ENCODE data around the gene MOSPD3.
"Not testable (repeated sequence)": the region's sequence is repeated elsewhere in the genome, so short reads cannot be mapped to it uniquely, and the experiment has no call there.

Gene MOSPD3

DNA sequence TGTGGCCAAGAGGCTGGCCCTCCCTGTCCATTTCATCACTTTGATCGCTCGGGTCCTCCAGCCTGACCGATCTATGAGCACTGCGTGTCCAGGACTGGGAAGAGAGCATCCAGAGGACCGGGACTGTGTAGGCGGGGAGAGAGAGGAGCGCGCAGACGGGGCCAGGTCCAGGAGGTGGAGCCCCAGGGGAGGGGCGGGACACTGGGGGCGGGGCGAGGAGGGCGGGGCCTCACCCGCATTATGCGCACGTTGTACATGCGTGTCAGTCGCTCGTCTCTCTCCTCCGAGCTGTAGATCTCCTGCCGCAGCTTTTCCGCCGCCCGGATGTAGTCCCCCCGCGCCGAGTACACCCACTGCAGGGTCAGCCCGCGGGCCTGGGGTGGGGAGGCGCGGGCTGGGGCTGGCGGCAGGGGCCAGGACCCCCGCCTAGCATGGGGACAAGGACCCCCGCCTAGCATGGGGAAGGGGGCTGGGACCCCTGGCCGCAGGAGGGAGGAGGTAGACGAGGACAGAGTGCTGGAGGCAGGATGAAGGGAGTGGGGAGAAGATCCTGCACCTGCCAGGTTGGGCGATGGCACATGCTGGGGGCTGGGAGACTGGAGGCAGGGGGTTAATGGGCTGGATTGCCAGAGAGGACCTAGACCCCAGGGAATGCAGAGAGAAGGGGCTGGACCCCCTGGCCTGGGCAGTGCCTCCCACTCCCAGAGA is 14.3 kb downstream of the MOSPD3 start:
- peak; percentile 81 for DNase-seq

DNA sequence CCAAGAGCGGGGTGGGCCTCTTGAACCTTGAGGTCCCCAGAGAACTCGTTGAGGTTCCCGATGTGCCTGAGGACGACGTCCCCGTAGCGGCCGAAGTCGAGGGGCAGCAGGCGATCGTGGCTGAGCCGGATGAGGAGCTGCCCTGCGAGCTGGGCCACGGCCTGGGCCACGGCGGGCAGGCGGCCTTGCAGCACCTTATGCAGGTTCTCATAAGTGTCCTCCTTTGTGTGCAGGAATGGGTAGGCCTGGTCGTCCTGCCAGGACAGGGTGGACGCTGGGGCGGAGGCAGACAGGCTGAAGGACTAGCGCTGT is 14.9 kb downstream of the MOSPD3 start:
- no peak for DNase-seq

DNA sequence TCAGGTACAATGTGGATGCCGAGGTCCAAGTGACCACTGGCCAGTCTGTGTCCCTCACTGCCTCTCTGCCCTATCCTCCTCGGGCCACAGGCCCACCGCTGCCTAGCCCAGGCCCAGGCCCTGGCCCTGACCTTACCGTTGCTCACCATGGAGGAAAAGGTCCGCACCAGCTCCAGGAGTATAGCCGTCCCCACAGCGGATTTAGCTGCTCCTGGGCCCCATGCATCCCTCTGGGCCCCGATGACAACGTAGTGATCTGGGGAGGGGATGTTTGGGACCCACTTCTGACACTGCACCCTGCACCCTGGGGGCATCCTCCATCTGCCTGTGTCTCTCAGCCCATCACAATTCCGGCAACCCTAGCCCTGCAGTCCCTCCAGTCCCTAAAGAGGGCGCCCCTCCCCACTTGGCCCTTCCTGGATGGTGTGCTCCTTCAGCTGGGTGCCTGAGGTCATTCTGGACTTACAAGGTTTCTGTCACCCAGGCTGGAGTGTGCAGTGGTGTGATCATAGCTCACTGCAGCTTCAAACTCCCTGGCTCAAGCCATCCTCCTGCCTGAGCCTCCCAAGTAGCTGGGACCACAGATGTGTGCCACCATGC is 16.9 kb downstream of the MOSPD3 start:
- no peak for DNase-seq

DNA sequence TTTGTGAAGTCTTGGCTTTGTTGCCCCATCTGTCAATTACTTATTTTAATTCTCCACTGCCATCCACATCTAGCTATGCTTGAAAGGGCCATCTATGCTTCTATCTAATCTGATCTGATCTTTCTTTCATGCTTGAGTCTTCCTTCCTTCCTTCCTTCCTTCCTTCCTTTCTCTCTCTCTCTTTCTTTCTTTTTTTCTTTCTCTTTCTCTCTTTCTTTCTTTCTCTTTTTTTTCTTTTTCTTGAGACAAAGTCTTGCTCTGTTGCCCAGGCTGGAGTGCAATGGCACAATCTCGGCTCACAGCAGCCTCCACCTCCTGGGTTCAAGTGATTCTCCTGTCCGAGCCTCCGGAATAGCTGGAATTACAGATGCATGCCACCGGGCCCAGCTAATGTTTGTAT is 17.7 kb downstream of the MOSPD3 start:
- DNase-seq, result no peak

DNA sequence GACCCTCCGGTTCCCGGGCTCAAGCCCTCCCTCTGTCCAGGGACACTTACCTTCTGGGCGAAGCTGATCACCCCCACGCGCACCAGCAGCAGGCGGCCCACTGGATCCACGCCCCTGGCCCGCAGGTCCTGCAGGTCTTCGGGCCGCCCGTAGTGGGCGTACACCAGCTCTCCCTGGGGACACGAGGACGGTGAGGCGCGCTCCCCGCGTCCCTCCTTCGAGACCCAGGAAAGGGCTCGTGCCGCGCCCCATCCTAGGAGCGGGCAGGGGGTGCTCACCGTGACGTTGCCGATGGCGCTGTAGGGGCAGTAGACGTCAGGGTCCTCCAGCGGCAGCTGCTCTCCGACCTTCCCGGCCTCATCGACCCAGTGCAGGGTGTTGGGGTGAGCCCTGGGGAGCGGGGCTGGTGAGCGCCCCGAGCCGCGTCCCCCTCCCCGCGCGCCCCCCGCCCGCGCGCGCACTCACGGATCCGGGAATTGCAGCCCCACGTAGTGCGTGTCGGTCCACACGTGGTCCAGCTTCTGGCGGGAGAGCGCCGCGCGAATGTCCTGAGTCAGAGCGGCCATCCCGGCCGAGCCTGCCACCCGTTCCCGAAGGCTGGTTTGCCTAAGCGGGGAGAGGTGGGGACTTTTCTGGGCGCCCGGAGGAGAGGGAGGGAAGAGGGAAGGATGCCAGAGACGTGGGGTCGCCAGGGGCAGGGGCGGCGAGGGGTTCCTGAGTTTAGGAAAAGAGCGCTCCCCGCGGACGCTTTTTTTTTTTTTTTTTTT is 20.8 kb downstream of the MOSPD3 start:
- DNase-seq, result peak; percentile 18

DNA sequence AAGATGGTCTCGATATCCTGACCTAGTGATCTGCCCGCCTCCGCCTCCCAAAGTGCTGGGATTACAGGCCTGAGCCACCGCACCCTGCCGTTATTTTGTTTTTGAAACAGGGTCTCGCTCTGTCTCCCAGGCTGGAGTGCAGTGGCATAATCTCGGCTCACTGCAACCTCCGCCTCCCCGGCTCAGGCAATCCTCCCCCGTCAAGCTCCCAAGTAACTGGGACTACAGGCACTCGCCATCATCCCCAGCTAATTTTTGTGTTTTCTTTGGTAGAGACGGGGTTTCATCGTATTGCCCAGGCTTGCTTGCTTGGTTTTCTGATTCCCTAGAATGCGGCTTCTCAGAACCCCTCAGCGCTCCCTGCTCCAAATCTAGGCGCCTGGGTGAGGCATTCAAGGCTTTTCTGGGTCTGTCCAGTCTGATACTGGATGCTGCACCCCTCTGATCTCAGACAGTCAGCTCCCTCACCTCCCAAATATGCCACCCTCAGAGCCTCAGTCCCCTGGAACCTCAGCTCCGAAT is 27.7 kb downstream of the MOSPD3 start:
- no peak for DNase-seq

DNA sequence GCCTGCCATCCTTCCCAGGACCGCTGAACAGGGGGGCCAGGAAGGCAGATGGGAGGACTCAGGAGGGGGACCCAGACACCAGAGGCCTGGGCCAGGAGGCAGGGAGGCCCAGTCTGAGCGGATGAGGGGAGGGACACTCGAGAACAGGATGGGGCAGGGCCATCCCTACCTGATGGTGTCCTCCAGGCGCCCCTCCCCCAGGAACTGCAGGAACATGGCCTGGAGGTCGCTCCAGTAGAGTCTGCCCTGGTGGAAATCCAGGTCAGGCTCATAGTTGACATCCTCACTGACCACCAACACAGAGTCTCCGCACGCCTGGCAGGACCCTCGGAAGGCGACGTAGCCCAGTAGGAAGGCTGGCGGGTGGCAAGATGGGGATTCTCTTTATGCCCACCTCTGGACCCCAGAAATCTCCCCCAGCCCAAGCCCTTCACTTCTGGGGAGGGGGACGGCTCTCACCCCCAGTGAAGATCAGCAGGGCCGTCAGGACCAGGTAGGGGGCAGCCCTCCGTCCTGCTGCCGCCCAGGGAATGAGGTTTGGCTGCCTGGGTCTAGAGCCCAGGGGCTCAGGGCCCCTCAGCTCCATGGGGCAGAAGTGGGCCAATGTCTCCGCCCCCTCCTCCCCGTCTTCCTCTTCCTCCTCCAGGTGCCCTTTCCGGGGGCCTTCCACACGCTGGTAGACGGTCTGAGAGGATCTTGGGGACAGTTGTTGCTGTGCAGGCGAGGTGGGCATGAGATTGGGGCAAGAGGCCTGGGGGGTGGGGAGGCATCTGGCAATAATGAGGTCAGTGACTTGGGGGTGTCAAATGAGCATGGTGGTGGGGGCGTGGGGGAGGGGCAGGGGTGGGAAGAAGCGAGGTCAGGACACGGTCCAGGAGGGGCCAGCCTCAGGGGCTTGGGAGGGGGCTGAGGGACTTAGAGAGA is 28.4 kb downstream of the MOSPD3 start:
- DNase-seq, result no peak

DNA sequence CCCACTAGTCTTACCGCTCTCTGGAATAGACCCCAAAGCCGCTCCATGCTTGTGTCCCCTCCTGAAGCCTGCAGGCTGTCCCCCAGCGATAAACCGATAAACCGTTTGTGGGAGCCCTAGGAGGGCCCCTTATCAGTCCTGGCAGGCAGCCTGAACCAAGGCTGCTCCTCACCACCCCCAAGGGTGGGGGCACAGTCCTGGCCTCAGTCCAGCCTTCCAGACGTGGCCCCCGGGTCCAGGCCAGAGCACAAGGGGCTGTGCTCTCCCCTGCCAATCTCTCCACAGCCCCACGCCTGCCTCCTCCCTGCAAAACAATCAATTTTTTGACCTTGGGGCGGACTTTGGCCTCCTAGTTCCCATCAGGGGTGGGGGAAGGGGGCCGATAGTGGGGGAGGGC is 29.1 kb downstream of the MOSPD3 start, which contains the start of gene TFR2:
Gene TFR2 (minus strand): TSS at position 90 of the 397 bp plus-strand sequence. CDS start 43 bp downstream, at position 47.
- no peak for DNase-seq

DNA sequence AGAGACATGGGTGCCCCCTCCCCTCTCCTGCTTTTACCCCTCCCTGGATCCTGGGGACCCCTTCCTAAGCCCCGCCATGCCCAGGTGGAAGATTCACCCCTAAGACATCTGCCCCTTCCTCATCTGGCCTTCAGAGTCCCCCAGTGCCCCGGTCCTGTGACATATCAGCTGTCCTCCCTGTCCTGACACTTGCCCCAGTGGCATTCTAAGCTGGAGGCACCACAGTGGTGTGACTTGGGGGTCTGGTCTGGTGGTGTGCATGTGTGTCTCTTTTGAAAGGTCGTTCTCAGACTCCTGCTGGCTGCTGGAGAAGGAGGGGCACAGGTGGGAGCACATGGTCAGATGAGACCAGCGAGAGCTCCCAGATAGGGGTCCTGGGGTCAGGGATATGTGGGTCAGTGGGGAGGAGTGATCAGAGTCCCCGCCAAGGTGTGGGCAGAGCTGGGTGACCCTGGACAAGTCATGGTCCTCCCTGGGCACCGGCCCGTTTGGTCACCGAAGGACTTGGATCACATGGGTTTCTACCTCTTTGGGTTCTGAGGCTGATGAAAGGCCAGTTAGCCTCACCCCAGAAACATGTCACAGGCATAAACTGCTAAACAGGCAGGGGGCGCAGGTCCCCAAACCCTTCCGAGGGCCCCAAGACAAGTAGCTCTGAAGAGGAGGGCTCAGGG is 29.7 kb downstream of the MOSPD3 start:
- DNase-seq, result no peak

DNA sequence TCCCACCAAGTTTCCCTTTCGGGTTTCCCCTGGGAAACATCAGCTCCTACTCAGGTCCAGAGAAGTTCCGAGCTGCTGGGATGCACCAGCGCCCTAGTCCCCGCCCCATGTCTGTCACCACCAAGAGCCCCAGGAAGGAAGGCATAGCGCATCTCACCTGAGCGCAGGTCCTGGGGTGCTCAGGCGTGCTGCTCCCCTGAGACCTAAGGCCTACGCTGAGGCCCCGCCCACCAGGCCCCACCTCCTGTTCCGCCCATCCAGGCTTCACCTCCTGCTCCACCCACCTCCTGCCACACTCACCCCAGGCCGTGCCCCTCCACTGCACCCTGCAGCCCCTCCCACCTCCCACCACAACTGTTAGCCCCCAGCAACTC is 30.2 kb downstream of the MOSPD3 start:
- no peak for DNase-seq

DNA sequence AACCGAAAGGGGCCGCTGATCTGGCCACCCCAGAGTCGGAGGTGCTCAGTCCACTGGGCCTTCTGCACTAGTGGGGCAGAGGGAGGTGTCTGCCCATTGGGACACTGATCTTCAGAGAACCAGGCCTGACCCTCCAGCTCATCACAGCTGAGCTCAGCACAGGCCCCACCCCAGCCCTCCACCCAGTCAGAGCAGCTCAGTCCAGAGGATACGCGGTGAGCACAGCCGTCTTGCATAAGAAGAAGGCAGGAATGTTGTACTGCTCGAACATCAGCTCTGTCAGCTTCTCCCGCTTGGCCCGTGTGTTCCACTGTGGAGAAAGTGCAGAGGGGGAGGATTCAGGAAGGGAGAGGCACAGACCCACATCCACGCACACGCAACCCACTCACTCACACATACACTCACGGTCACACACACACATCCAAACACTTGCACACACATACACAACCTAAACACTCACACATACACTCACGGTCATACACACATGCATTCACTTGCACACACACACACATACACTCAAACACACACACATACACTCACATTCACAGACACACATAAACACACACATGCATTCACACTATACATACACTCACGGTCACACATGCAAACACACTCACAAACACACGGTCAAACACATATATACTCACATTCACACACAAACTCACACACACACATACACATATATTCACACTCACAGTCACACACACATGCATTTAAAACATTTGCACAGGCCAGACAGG is 37.7 kb downstream of the MOSPD3 start:
- no peak for DNase-seq

DNA sequence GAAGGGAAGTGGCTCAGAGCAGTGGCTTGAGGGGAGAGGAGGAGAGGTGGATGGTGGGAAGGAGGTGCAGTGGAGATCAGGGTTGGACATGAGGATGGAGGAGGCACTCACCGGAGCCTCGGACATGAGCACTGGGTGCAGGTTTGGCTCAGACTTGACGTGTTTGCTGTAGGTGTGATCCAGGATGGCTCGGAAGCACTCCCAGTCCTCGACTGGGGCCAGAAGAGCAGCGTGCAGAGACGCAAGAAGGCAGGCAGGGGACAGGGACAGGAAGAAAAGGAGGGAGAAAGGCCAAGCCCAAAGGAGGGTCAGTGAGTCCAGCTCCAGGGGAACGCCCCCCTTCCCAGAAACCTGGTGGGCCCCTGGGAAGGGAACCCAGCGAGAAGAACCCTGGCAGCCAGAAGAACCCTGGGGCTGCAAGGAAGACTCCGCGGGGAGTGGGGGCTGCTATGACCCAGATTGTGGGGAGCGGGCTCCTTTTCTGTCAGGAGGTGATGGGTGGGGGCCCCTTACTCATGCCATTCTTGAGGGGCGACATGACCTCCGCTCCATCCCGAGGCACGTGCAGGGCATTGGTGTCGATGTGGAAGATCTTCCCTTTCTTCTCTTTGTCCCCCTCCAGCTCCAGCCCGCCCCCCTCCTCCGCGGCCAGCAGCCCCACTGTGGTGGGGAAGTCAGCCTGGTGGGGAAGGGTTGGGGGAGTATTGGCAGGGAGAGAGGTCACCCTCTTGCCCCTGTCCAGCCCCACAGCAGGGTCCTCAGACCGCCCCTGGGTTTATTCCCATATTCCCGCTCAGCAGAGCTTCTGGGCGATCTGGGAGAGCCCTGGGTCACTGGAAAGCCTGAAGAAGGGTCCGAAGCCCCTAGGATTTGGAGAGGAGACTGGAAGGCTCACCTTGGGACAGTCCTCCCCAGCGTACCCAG is 42.8 kb downstream of the MOSPD3 start:
- DNase-seq, result no peak

DNA sequence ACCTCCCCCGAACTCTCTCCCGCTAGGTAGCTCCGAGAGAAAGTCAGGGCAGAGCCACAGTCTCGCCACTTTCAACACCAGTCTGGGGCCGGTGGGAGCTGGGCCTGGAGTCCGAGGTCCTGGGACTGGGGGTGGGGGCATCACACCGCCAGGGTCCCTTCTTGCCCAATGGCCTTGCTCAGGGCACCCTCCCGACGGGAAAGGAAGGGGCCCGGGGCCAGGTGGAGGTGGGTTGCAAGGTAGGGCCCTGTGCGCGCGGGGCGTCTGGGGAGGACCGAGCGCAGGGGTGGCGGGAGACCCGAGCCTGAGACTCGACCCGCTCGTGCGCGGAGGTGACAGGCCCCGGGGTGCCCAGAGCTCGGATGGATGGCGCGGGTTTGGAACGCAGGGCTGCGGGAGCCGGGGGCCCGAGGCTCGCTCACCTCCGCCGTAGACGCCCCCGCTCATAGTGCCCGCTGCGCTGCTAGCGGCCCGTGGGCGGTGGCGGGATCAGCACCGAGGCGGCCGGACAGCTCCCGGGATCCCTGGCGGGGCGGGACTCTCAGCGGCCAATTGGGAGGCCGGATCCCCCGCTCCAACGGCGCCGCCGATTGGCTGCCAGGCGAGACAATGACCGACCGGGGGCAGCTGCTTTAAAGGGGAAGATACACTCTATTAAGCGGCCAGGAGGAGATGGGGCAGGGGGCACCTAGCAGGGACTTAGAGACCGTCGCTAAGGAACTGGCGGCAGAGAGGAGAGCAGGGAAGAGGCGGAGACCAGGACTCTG is 43.8 kb downstream of the MOSPD3 start, which contains the start of gene ACTL6B:
Gene ACTL6B (minus strand): TSS at position 541 of the 767 bp plus-strand sequence. CDS start 94 bp downstream, at position 447.
- peak; percentile 45 for DNase-seq

DNA sequence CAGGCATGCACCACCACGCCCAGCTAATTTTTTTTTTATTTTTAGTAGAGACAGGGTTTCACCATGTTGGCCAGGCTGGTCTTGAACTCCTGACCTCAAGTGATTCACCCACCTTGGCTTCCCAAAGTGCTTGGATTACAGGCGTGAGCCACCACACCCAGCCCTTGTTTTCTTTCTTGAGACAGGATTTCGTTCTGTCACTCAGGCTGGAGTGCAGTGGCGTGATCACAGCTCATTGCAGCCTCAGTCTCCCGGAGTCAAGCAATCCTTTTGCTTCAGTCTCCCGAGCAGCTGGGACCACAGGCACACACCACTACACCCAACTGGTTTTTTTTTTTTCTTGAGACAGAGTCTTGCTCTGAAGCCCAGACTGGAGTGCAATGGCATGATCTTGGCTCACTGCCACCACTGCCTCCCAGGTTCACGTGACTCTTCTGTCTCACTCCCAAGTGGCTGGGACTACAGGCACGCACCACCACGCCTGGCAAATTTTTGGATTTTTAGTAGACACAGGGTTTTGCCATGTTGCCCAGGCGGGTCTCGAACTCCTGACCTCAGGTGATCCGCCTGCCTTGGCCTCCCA is 49.9 kb downstream of the MOSPD3 start:
- not testable (repeated sequence) for DNase-seq
